PC-9 (cell line): ENCODE data around the gene CILP. TPM values are rescaled to one million over a fixed set of nuclear protein-coding genes. Genes with fewer than 3 reads are reported as not detected.

Source experiments
- BruUV-seq: library from RNA; stranded (reverse); fragments of 400-500 nt; replicated peaks from 2 replicates; lab custom pipeline; 2021; lab: Mats Ljungman, UMichigan
- CTCF ChIA-PET: fragments of 300-600 bp; sonication (Branson Sonifier 250); formaldehyde crosslinking; loops from one replicate; lab custom pipeline; 2022; ENCODE audit warnings: antibody characterized with exemption; lab: Charles Lee
- POLR2A ChIA-PET: fragments of 300-600 bp; sonication (Branson Sonifier 250); formaldehyde crosslinking; loops from one replicate; lab custom pipeline; 2022; ENCODE audit warnings: antibody characterized with exemption; ENCODE audit not compliant: unreplicated experiment; lab: Charles Lee
- DNase-seq, 2 experiments: peaks; one replicate each; pipeline versions ENCODE4 v3.0.0 to v3.0.0-alpha.2; 2015 to 2022; ENCODE audit warnings: mixed read lengths in 1 of 2
- H2AFZ ChIP-seq: fragments of 200-600 bp; sonication (generic); 2 replicates; pipeline ENCODE4 v1.8.1; 2017; ENCODE audit warnings: antibody characterized with exemption
- H3F3A ChIP-seq: fragments of 200-600 bp; sonication (generic); 2 replicates; pipeline ENCODE4 v1.8.1; 2017; ENCODE audit warnings: antibody characterized with exemption, mild to moderate bottlenecking, low read depth; ENCODE audit not compliant: insufficient read depth
- H3K27ac ChIP-seq: fragments of 200-600 bp; sonication (generic); 2 replicates; pipeline ENCODE4 v1.6.1; 2016; ENCODE audit warnings: mixed run types
- H3K27me3 ChIP-seq: fragments of 200-600 bp; sonication (generic); 2 replicates; pipeline ENCODE4 v1.6.1; 2016; ENCODE audit warnings: low read depth, mixed run types; ENCODE audit not compliant: insufficient read depth
- H3K36me3 ChIP-seq: fragments of 200-600 bp; sonication (generic); 2 replicates; pipeline ENCODE4 v1.6.1; 2016; ENCODE audit warnings: low read depth, mixed run types
- H3K4me1 ChIP-seq: fragments of 200-600 bp; sonication (generic); replicated peaks from 2 replicates; pipeline ENCODE4 v1.6.1; 2016; ENCODE audit warnings: mixed run types; ENCODE audit not compliant: insufficient read depth
- H3K4me2 ChIP-seq: fragments of 200-600 bp; sonication (generic); 2 replicates; pipeline ENCODE4 v1.6.1; 2017; ENCODE audit warnings: mixed run types
- H3K4me3 ChIP-seq: fragments of 200-600 bp; sonication (generic); 2 replicates; pipeline ENCODE4 v1.6.1; 2016; ENCODE audit warnings: mixed run types
- H3K79me2 ChIP-seq: fragments of 200-600 bp; sonication (generic); 2 replicates; pipeline ENCODE4 v1.6.1; 2017; ENCODE audit warnings: low read depth, mixed run types
- H3K9me2 ChIP-seq: fragments of 200-600 bp; sonication (generic); 2 replicates; pipeline ENCODE4 v1.8.1; 2017; ENCODE audit warnings: mild to moderate bottlenecking; ENCODE audit not compliant: insufficient read depth
- H3K9me3 ChIP-seq: fragments of 200-600 bp; sonication (generic); 2 replicates; pipeline ENCODE4 v1.8.1; 2016; ENCODE audit warnings: low read depth; ENCODE audit not compliant: insufficient read depth
- H4K20me1 ChIP-seq: fragments of 200-600 bp; sonication (generic); 2 replicates; pipeline ENCODE4 v1.8.1; 2017; ENCODE audit not compliant: insufficient read depth
- CTCF ChIP-seq: fragments of 200-600 bp; sonication (generic); conservative IDR thresholded peaks from 2 replicates; pipeline ENCODE4 v1.6.1; 2017; ENCODE audit warnings: mixed run types, antibody characterized with exemption, mild to moderate bottlenecking, moderate library complexity
- EZH2 ChIP-seq: fragments of 200-600 bp; sonication (generic); IDR thresholded peaks from 2 replicates; pipeline ENCODE4 v1.8.0; 2017; ENCODE audit warnings: antibody characterized with exemption, low read depth
- intact Hi-C: fragments of 100-400 bp; cut with micrococcal nuclease; formaldehyde crosslinking; loops from one replicate; pipeline ENCODE4 v1.10.0; 2022; ENCODE audit not compliant: unreplicated experiment
- total RNA-seq: library from RNA; stranded (reverse); gene quantifications from 2 replicates; pipeline ENCODE4 v1.2.3, GENCODE V29; 2021

CILP gene
- total RNA-seq, 1 experiment from 2014 or later = 0.07 TPM

- Histone ChIP-seq H3K9me2 (no peaks in the 10 kb centered on the region), H3K4me2 (no peak overlapping the region), H4K20me1 (no peaks in the 10 kb centered on the region), H2AFZ (no peak overlapping the region), H3K4me1 (no peaks in the 10 kb centered on the region), H3K4me3 (no peak overlapping the region), H3K27me3 (no peaks in the 10 kb centered on the region), H3K79me2 (no peaks in the 10 kb centered on the region), H3K36me3 (no peaks in the 10 kb centered on the region), H3K27ac (no peak overlapping the region), H3K9me3 (no peaks in the 10 kb centered on the region), H3F3A (no peaks in the 10 kb centered on the region)
- POLR2A ChIA-PET = no interaction called here
- CTCF ChIA-PET = no interaction called here
- DNase-seq = no peak
- TF ChIP-seq CTCF = no peak
- no peak for TF ChIP-seq EZH2
- intact Hi-C loops = loop anchor here (10.0 kb wide), 1 partner anchor 54 kb away; no protein-coding TSS in a partner anchor
- no TSS peak for BruUV-seq
Observed at GRCh38 chr15:65258375-65259262, 47.3 kb upstream of the CILP start.

DNA sequence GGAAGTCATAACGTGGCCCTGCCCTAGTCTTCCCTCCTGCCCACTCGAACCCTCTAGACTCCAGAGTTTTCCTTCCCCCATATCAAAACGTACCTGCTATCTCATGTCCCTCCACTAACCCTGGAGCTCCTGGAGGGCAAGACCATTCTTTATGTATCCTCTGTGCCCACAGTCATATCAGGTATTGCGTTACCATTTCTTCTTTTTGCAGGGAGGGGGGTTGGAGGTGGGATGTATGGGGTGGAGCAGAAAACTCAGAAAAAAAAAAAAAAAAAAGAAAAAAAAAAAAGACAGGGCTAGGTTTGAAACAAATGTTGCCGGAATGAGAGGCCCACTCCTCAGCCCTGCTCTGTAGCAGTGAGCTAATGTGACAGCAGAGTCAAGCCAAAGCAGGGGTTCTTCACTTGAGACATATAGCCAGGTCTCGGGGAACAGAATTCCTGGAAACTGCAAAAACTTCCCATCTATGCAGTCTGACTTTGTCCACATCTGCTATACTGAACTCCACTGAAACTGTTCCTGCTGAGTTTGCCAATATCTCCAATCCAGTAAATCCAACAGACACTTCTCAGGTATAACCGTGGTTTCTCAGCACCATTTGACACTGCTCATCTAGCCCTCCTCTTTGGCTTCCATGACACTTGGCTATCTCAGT is 44.3 kb upstream of the CILP start:
- no TSS peak for BruUV-seq
- Histone ChIP-seq H2AFZ (no peak overlapping the region), H3K4me2 (no peak overlapping the region), H4K20me1 (no peaks in the 10 kb centered on the region), H3K36me3 (no peaks in the 10 kb centered on the region), H3K79me2 (no peaks in the 10 kb centered on the region), H3K9me2 (no peaks in the 10 kb centered on the region), H3K27ac (no peak overlapping the region), H3K4me1 (no peaks in the 10 kb centered on the region), H3K4me3 (no peak overlapping the region), H3K9me3 (no peaks in the 10 kb centered on the region), H3F3A (no peaks in the 10 kb centered on the region), H3K27me3 (no peaks in the 10 kb centered on the region)
- TF ChIP-seq EZH2 = no peak
- TF ChIP-seq CTCF = no peak
- CTCF ChIA-PET = interaction anchor here (0.5 kb wide), 1 partner anchor 18 kb away, joined by 8 read pairs; no protein-coding TSS in a partner anchor
- POLR2A ChIA-PET = no interaction called here
- intact Hi-C loops = loop anchor here (10.0 kb wide), 1 partner anchor 51 kb away; no protein-coding TSS in a partner anchor
- no peak for DNase-seq

GRCh38 chr15:65254758-65255157 is 43.5 kb upstream of the CILP start:
- Histone ChIP-seq H3K9me2 (no peaks in the 10 kb centered on the region), H2AFZ (no peak overlapping the region), H3K79me2 (no peaks in the 10 kb centered on the region), H3K27ac (no peak overlapping the region), H3K4me2 (no peak overlapping the region), H3K36me3 (no peaks in the 10 kb centered on the region), H4K20me1 (no peaks in the 10 kb centered on the region), H3F3A (no peaks in the 10 kb centered on the region), H3K4me3 (no peak overlapping the region), H3K9me3 (no peaks in the 10 kb centered on the region), H3K27me3 (no peaks in the 10 kb centered on the region), H3K4me1 (no peaks in the 10 kb centered on the region)
- intact Hi-C loops = loop anchor here (10.0 kb wide), 1 partner anchor 50 kb away; no protein-coding TSS in a partner anchor
- no peak for DNase-seq
- BruUV-seq = no TSS peak
- ChIA-PET POLR2A (no interaction called here), CTCF (interaction anchor here (0.5 kb wide), 1 partner anchor 19 kb away, joined by 8 read pairs; no protein-coding TSS in a partner anchor)
- TF ChIP-seq CTCF (no peak), EZH2 (no peak)
